ENCODE measurements around the gene ZNF296.
A peak's percentile ranks its signal among the peaks of the same experiment; 100 is the strongest.
"Not testable (repeated sequence)": the region's sequence is repeated elsewhere in the genome, so short reads cannot be mapped to it uniquely, and the experiment has no call there.

ZNF296 gene

DNA sequence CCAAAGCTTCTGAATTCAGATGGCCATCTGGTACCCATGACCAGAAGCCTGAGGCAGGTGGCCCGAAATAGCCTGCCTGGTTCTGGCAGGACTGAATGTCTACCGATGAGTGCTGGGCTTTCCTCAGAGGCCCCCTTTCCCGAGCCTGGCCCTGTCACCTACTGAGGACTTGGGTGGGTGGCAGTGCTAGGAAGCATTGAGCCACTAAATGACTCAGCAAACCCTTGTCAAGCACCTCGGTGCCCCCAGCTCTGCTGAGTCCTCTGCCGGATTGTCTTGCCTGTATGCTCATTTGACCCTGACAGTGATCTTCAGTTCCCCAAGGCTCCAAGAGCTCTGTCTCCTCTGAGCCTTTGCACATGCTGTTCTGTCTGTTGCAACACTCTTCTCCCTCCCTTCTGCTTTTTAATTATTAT lies 34.6 kb upstream of the ZNF296 start:
- no peak overlapping the region for H3K4me3 Mint-ChIP-seq
- H3K4me1 Mint-ChIP-seq = peaks cover 27% of the 10 kb centered on the region
- no peaks in the 10 kb centered on the region for H3K36me3 Mint-ChIP-seq
- H3K9me3 Mint-ChIP-seq = no peaks in the 10 kb centered on the region
- H3K27me3 Mint-ChIP-seq = no peaks in the 10 kb centered on the region
- H3K27ac Mint-ChIP-seq = no peak overlapping the region

DNA sequence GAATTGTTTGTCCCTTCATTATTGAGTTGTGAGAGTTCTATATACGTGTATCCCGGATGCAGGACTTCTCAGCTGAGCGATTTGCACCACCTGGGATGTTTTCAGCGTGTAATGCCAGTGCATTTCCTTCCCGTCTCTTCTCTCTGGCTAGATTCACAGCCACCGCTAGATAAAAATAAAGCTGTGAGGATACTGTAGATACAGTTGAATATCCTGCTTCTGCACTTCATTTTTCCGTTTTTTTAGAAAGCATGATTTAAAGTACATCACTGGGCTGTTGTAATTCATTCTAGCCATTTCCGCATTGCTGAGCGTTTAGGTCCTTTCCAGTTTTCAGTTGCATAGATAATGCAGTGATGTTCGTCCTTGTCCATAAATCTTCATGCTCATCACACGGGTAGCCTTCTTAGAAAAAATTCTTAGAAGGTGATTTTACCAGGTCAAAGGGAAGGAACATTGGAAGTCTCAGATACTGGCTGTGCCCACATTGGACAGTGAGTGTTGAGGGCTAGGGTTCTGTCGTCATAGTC lies 31.4 kb upstream of the ZNF296 start:
- Mint-ChIP-seq H3K9me3 (no peaks in the 10 kb centered on the region), H3K36me3 (no peaks in the 10 kb centered on the region), H3K27ac (no peak overlapping the region), H3K4me1 (peaks cover 47% of the 10 kb centered on the region), H3K27me3 (no peaks in the 10 kb centered on the region), H3K4me3 (no peak overlapping the region)

- peaks cover 54% of the 10 kb centered on the region for H3K4me1 Mint-ChIP-seq
- not testable (repeated sequence) for H3K27ac Mint-ChIP-seq
Measured at GRCh38 chr19:45106363-45106762, 30.1 kb upstream of the ZNF296 start.

GRCh38 chr19:45104658-45105349 lies 28.5 kb upstream of the ZNF296 start:
- Mint-ChIP-seq H3K36me3 (no peaks in the 10 kb centered on the region), H3K27me3 (no peaks in the 10 kb centered on the region), H3K4me3 (peak overlapping the region; percentile 58), H3K27ac (peak overlapping the region; percentile 85), H3K4me1 (peaks cover 55% of the 10 kb centered on the region), H3K9me3 (no peaks in the 10 kb centered on the region)

More at GRCh38 chr19:45106363-45106762, 30.1 kb upstream of the ZNF296 start:
- not testable (repeated sequence) for H3K27me3 Mint-ChIP-seq, H3K36me3 Mint-ChIP-seq, H3K9me3 Mint-ChIP-seq, H3K4me3 Mint-ChIP-seq

DNA sequence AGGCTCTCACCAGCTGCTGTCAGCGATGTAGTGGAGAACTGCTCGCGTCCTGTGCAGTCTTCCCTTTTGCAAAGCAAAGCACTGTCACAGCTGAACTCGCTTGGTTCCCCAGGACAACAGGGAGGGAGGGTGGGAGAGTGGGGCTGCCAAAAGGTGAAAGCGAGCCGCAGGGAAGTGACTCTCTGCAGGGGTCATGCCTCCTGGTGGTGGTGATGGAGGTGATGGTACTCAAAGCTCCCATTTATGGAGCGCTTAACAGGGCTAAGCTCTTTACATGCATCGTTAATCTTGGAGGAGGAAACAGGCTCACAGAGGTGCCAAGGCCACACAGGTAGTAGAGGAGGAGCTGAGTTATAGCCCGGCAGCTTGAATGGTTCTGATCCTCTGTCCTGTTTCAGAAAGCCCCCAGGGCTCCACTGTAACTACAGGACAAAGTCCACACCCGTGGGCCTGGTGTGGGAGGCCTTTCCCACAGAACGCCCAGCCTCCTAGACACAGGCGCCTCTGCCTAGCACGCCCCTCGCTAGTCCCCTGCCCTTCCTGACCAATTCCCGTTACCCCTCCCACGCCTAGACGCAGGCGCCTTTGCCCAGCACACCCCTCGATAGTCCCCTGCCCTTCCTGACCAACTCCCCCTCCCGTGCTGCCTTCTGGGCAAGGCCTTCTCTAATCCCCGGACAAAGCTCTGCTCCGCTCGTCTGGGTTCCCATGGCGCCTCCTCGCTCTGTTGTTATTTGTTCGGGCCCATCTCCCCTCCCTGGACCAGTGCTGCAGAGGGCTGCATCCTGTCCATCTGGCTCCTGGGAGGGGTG lies 27.4 kb upstream of the ZNF296 start:
- Mint-ChIP-seq H3K36me3 (no peaks in the 10 kb centered on the region), H3K27me3 (no peaks in the 10 kb centered on the region), H3K9me3 (no peaks in the 10 kb centered on the region), H3K4me3 (peak overlapping the region; percentile 58), H3K27ac (no peak overlapping the region), H3K4me1 (peaks cover 65% of the 10 kb centered on the region)

DNA sequence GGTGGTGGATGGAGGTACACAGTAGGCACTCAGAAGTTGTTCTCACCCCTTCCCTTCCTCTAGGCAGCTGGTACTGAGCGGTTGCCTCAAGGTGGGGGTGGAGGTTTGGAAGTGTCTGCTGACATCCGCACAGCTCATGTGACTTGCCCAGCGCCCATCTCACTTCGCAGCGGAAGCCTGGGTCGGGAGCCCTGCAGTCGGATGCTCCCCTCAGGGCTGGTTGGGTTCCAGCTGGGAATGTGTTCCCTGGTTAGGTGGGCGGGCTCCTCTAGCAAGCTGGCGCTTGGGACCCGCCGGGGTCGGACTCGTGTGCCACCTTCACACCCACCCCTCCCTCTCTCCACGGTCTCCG lies 26.9 kb upstream of the ZNF296 start:
- H3K9me3 Mint-ChIP-seq = no peaks in the 10 kb centered on the region
- H3K27me3 Mint-ChIP-seq = no peaks in the 10 kb centered on the region
- peak overlapping the region; percentile 33 for H3K4me3 Mint-ChIP-seq
- peak overlapping the region; percentile 55 for H3K27ac Mint-ChIP-seq
- no peaks in the 10 kb centered on the region for H3K36me3 Mint-ChIP-seq
- H3K4me1 Mint-ChIP-seq = peaks cover 70% of the 10 kb centered on the region

- Mint-ChIP-seq H3K36me3 (no peaks in the 10 kb centered on the region), H3K27ac (no peak overlapping the region), H3K4me3 (peak overlapping the region; percentile 33), H3K27me3 (no peaks in the 10 kb centered on the region), H3K9me3 (no peaks in the 10 kb centered on the region), H3K4me1 (peaks cover 74% of the 10 kb centered on the region)
Measured at GRCh38 chr19:45102481-45102880, 26.2 kb upstream of the ZNF296 start.

GRCh38 chr19:45101806-45102205 lies 25.5 kb upstream of the ZNF296 start:
- H3K4me1 Mint-ChIP-seq = peaks cover 81% of the 10 kb centered on the region
- H3K27me3 Mint-ChIP-seq = no peaks in the 10 kb centered on the region
- peak overlapping the region; percentile 41 for H3K27ac Mint-ChIP-seq
- no peaks in the 10 kb centered on the region for H3K36me3 Mint-ChIP-seq
- no peak overlapping the region for H3K4me3 Mint-ChIP-seq
- H3K9me3 Mint-ChIP-seq = no peaks in the 10 kb centered on the region

DNA sequence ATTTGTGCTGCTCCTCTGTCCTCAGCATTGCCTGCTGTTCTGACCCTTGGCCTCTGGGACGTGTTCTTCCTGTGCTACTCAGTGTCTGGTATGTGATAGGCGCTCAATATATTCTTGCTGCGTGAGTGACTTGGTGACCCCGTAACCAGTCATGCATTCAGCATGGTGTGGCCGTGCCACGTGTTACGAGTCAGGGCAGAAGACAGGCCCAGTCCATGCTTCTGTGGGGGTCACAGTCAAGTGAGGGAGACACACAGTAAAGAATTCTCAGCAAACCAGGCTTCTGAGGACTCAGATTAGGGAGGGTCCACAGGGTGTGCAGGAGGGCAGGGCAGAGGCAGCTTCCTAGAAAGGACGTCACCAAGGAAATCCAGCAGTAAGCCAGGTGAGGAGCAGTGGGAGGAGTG lies 24.6 kb upstream of the ZNF296 start:
- no peaks in the 10 kb centered on the region for H3K9me3 Mint-ChIP-seq
- peaks cover 86% of the 10 kb centered on the region for H3K4me1 Mint-ChIP-seq
- no peak overlapping the region for H3K27ac Mint-ChIP-seq
- H3K36me3 Mint-ChIP-seq = no peaks in the 10 kb centered on the region
- no peaks in the 10 kb centered on the region for H3K27me3 Mint-ChIP-seq
- no peak overlapping the region for H3K4me3 Mint-ChIP-seq

DNA sequence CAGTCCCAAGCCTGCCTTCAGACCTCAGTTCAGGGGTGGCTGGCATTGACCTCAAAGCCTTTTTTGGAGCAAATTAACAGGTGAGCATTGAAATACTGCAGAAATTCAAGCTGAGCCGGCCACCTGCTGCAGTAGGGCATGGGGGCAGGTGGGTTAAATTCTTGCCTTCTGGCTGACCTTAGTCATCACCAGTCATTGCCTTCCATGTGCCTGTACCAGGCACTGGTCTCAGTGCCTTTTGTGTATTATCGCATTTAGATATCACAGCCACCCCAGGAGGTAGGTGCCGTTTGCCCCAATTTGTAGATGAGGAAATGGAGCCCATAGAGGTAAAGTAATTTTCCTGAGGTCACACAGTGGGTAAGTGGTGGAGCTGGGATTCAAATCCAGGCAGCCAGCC lies 23.9 kb upstream of the ZNF296 start:
- Mint-ChIP-seq H3K4me1 (peaks cover 87% of the 10 kb centered on the region), H3K27me3 (no peaks in the 10 kb centered on the region), H3K9me3 (no peaks in the 10 kb centered on the region), H3K27ac (no peak overlapping the region), H3K36me3 (no peaks in the 10 kb centered on the region), H3K4me3 (no peak overlapping the region)

DNA sequence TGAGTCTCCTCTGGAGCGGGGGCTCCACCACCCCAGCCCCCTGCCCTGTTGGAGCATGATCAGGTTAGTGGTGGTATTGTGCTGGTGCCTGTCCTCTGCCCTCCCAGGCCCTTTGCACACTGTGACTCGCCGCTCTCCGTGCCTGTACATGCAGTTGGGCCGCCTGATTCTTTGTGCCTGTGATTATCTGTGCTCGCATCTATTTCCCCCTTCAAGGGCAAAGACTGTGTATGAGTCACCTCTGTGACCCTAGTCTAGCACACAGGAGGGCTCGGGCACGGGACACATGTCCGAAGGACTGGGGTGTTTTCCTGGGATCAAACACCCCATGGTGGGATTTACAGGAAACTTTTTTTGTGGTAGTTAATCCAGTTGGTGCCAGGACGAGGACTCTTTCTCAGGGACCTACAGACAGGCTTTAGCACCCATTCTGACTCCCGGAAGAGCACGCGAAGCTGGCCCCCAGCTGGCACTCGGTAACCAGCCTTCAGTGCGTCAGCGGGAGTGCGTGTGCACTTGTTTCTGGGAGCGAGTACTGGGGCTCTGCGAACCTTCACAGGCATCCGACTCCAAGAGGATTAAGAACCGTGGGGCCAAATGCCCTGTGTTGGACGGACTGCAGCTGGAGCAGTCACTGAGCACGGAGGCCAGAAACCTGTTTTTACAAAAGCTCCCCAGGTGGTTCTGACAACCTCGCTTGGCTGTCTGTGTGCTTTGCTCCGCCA lies 23.4 kb upstream of the ZNF296 start:
- Mint-ChIP-seq H3K27ac (peak overlapping the region; percentile 25), H3K9me3 (no peaks in the 10 kb centered on the region), H3K4me3 (no peak overlapping the region), H3K4me1 (peaks cover 87% of the 10 kb centered on the region), H3K27me3 (no peaks in the 10 kb centered on the region), H3K36me3 (no peaks in the 10 kb centered on the region)

DNA sequence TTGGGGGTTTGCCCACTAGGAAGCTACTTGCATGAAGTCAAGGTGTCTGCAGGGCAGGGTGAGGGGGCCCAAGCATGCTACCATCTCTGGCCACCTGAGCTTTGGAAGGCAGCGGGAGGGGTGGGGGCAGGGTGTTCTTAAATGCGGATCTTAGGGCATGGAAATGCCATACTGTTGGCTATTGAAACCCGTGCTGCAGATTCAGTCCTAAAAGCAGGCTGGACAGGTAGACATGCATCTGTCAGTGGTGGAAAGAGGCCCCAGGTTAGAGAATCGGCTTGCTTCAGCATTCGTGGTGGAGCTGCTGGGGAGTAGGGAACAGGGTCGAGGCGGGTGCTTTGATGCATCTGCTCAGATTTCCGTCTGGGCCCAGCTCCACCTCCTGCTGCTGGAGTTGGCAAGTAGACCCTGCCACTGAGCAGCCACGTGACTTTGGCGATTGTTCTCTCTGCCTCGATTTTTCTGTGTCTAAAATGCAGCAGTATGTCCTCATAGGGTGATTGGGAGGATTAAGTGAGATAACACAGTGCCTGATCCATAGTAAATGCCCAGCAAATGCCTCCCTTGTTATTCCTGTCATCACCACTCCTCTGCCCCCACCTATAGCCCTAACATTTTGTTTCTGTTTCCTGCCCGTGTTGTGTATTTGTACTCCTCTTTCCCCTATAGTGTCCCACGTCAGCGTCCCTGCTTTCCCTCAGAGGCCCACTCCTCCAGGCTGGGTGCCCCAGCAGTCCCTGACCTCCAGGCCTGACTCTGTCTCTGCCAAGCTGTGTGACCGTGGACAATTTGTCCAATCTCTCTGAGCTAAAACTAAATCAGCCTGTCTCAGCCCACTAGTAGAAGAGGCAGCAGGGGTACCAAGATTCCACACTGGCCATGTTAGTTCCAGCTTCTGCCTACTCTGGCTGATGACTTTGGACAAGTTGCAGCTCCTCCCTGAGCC lies 22.5 kb upstream of the ZNF296 start:
- Mint-ChIP-seq H3K4me3 (no peak overlapping the region), H3K4me1 (peaks cover 87% of the 10 kb centered on the region), H3K36me3 (peaks cover 2% of the 10 kb centered on the region), H3K9me3 (no peaks in the 10 kb centered on the region), H3K27me3 (no peaks in the 10 kb centered on the region), H3K27ac (peak overlapping the region; percentile 19)

DNA sequence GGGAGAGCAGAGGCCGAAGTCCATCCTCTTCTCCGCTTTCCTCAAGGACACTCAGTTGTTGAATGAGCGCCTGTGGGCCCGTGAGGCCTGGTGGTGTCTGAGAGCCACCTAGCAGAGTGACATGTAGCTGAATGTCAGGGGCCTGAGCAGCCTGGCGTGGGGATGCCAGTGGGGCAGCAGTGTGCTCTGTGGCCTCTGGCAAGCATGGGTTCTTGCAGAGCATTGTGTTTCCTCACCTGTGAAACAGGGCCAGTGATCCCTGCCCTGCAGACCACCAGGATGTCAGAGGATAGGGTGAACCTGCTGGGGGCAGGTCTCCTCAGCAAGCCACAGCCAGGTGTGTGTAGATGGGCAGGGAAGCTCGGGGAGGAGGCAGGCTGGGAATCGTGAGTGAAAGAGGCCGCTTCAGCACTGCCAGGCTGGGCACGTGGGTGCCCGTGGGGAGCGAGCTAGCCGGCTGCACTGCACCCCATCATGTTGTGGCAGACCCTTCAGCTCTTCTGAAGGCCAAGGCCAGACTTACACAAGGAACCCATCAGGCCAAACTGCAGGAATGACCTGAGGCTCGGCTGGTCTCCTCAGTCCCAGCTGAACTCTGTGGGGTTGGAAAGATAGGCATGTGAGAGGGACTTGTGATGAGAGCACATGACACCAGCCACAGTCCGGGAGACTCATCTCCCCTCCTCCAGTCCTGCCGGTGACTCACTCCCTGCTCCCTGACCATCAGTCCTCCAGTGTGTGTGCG lies 21.7 kb upstream of the ZNF296 start:
- H3K36me3 Mint-ChIP-seq = peaks cover 5% of the 10 kb centered on the region
- H3K4me3 Mint-ChIP-seq = peak overlapping the region; percentile 62
- peaks cover 83% of the 10 kb centered on the region for H3K4me1 Mint-ChIP-seq
- no peaks in the 10 kb centered on the region for H3K9me3 Mint-ChIP-seq
- H3K27ac Mint-ChIP-seq = peak overlapping the region; percentile 63
- no peaks in the 10 kb centered on the region for H3K27me3 Mint-ChIP-seq

GRCh38 chr19:45097450-45097775 lies 21.1 kb upstream of the ZNF296 start:
- H3K27me3 Mint-ChIP-seq = no peaks in the 10 kb centered on the region
- no peaks in the 10 kb centered on the region for H3K9me3 Mint-ChIP-seq
- peaks cover 83% of the 10 kb centered on the region for H3K4me1 Mint-ChIP-seq
- peaks cover 5% of the 10 kb centered on the region for H3K36me3 Mint-ChIP-seq
- H3K27ac Mint-ChIP-seq = peak overlapping the region; percentile 63
- H3K4me3 Mint-ChIP-seq = peak overlapping the region; percentile 62

Data from activated naive CD4-positive, alpha-beta T cell treated with anti-CD3 and anti-CD28 coated beads, Interleukin-2, amount 50 U/mL, for 24 hours (primary cell).